GM18873 (cell line): ENCODE results near the gene DTNBP1.

Experiments used
- ATAC-seq: cut with Tn5 transposase; IDR thresholded peaks from one replicate; pipeline ENCODE4 v1.9.1; 2021; ENCODE audit warnings: mild to moderate bottlenecking, moderate library complexity, moderate number of reproducible peaks; ENCODE audit not compliant: unreplicated experiment, low FRiP score

Gene DTNBP1, protein sequence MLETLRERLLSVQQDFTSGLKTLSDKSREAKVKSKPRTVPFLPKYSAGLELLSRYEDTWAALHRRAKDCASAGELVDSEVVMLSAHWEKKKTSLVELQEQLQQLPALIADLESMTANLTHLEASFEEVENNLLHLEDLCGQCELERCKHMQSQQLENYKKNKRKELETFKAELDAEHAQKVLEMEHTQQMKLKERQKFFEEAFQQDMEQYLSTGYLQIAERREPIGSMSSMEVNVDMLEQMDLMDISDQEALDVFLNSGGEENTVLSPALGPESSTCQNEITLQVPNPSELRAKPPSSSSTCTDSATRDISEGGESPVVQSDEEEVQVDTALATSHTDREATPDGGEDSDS

GRCh38 chr6:15662326-15663129, at the start of gene DTNBP1:
Gene DTNBP1, minus strand, starts transcription at chr6:15663028. Its CDS starts 159 bp downstream, at chr6:15662869.
- ATAC-seq: peak; percentile 56

- ATAC-seq: no peak
Observed at GRCh38 chr6:15709651-15710269, 46.9 kb upstream of the DTNBP1 start.

DNA sequence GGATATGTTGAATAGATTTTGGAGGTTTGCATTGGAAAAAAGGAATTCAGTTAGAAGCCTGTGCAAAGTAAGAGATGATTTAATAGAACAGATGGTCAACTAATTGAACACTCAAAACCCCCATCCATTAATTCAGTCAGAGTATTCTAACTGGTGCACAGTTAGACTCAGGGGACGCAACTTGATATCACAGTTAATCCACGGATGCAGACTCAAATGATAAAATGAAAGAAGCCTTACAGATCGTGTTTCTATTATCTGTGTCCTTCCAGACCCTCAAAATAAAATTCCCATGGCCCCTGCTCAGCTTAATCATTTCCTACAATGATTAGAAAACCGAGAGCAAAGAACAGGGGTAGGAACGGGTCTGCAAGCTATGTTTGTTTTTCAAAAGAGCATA, 45.4 kb upstream of the DTNBP1 start:
- no peak for ATAC-seq

DNA sequence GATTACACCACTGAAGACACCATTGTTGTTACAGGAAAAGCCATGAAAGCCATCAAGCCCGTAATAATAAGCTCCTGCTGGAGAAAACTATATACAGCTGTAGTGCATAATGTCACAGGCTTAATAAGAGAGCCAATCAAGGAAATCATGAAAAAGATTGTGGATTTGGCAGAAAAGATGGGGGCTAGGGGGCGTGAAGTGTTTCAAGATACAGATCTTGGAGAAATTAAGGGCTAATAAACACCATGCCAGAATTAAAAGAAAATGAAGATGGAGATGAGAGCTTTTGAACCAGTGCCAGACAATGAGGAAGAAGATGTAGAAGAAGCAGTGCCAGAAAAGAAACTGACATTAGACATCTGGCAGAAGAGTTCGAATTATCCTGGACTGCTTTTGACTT, 43.2 kb upstream of the DTNBP1 start:
- ATAC-seq: no peak

DNA sequence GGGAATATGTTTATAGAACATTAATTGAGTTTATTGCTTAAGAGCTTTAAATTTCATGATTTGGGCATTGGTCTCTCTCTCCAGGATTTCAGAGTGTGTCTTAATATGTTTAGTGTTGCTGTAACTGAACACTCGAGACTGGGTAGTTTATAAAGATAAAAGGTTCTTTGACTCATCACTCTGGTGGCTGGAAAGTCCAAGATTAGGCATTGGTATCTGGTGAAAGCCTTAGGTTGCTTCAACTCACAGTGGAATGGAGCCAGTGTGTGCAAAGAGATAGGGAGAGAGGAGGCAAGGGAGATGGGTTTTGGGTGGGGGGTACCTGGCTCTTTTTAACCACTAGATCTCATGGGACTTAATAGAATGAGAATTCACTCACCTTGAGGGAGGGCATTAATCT, 35.6 kb upstream of the DTNBP1 start:
- ATAC-seq: no peak

DNA sequence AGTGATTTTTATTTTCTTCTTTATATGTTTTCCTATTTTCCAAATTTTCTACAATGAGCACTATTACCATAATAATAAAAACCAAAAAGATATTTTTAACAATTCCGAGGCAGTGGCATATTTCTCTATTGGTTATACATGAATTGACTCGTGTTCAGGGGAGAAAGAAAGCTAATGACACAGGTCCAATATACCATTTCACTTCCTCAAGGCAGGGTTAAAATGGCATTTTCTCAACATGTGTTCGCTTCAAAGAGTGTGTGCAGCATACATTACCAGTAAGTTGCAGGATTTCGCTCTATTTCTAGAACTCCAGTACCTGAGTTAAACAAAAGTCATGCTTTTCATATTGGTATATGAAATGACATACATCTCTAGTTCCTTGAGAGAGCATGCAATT, 35.1 kb upstream of the DTNBP1 start:
- no peak for ATAC-seq

- ATAC-seq: peak; percentile 91
Observed at GRCh38 chr6:15691250-15691869, 28.5 kb upstream of the DTNBP1 start.

- ATAC-seq: no peak
Observed at GRCh38 chr6:15690510-15690909, 27.7 kb upstream of the DTNBP1 start.

GRCh38 chr6:15689586-15690482, 27.0 kb upstream of the DTNBP1 start:
- ATAC-seq: no peak

- no peak for ATAC-seq
Observed at GRCh38 chr6:15685619-15686018, 22.8 kb upstream of the DTNBP1 start.

GRCh38 chr6:15682965-15683822, 20.4 kb upstream of the DTNBP1 start:
- no peak for ATAC-seq

DNA sequence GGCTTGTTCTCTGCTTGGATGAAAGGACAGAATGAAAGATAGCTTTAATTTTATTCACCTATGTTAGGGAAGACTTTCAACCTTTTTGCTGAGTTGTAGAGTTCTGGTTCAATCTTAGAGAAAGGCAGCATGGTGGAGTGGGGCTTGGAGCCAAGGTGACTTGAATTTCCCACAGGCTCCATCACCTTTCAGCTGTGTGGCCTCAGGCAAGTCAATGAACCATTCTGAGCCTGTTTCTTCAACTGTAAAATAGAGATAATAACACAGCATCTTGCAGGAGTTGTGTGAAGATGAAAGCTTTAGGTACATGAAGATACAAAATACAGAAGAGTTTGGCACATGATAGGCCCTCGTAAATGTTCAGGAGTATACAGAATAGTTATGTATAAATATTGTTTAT, 19.1 kb upstream of the DTNBP1 start:
- ATAC-seq: no peak

- ATAC-seq: no peak
Observed at GRCh38 chr6:15678514-15678913, 15.7 kb upstream of the DTNBP1 start.

DNA sequence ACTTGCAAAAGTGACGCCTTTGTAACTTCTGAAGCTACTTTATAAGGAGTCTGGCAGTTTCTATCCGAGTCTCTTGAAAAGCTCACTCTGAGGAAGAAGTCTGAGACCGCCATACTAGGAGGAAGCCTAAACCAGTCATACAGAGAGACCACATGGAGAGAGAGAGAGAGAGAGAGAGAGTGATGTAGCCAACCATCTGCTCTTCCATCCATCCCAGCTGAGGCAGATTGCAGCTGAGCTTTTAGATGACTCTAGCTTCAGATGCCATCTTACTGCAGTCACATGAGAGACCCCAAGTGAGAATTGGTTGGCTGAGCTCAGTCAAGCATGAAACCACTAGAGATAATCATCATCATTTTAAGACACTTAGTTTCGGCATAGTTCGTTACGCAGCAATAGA, 15.0 kb upstream of the DTNBP1 start:
- no peak for ATAC-seq

GRCh38 chr6:15675536-15676220, 12.8 kb upstream of the DTNBP1 start:
- ATAC-seq: no peak

- no peak for ATAC-seq
Observed at GRCh38 chr6:15674690-15675386, 12.0 kb upstream of the DTNBP1 start.

DNA sequence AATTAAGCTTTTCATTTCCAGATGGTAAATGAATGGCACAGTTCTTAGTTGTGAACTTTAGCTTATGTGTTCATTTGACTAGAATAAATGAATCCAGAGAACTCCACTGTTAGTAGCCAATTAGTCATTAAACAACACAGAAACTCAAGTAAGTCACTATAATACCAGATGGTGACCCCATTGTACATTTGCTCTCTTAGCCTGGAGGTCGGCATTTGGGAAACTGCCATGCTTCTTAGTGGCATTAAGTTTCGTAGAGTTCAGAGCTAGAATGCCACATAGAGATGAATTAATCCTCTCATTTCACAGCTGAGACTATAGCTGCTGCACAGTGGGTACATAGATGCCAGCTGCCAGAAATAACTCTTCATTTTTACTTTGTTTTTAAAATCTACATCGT, 10.8 kb upstream of the DTNBP1 start:
- ATAC-seq: no peak

DNA sequence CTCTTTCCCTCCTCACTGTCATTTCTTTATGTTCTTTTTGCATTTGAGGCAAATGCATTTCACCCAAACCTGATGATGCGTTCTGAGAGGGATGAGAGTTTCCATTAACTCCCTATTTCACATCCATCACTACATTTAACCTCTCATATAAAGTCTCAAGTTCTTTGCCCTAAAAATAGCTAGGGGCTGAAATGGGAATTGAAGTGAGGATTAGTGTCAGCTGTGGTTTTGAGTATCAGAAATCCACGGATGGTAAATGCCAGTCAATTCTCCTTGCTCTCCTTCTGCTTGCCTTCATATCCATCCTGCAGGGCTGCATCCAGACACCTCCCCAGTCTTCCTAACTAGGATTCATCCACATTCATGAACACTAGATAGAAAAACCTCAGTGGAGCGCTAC, 10.0 kb upstream of the DTNBP1 start:
- no peak for ATAC-seq
